Measurements from ENCODE around the gene HOXC10.

Gene HOXC10

DNA sequence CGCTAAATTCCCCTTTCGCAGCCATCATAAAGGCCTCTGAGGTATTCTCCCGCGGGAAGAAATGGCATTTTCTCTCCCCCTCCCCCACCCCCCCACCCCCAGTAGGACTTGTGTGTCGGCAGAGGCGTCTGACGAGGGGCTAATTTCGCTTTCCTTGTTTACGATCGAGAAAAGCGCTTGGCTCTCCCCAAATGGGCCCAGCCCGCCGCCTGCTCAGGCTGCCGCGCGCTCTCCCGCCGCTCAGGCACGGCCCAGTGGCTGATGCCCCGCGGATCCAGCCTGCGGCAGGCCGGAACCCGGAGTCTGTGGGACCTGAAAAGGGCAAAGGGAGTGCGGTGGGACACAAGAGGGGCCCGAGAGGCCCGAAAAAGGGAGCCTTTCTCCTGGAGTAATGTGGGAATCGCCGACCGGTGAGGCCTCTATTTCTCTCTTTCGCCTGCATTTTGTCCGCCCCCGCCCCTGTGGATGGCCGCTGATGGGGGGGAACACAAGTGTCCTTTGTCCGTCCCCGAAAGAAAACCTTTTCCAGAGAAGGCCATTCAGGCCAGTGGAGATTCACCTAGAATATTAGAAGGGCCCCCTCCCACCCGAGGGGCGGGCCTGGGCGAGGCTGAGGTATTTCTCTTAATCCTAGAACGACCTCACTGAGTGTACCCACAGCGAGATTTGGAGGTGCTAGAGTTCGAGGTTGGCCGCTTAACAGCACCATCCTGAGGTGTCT is 34.3 kb downstream of the HOXC10 start:
- Histone ChIP-seq H3K27ac (ENCODE audit: low read length) (no peak overlapping the region), H3K27me3 (ENCODE audit: control insufficient read depth, insufficient read depth, low read length) (peaks cover 91% of the 10 kb centered on the region), H3K4me1 (ENCODE audit: control insufficient read depth, insufficient read depth, low read length) (0 out of 2 replicates have a peak, but pooled peaks cover 2% of the 10 kb centered on the region), H3K36me3 (ENCODE audit: control insufficient read depth, insufficient read depth, low read length) (no peaks in the 10 kb centered on the region), H3K4me3 (ENCODE audit: low read length) (no peak overlapping the region), H3K9me3 (ENCODE audit: control insufficient read depth, insufficient read depth, low read length) (no peaks in the 10 kb centered on the region)
- DNase-seq (ENCODE audit: low read depth, low spot score): no peak
- no CpG with 5 or more reads among the region's 43 CpGs for WGBS (ENCODE audit: insufficient coverage, insufficient read length)

DNA sequence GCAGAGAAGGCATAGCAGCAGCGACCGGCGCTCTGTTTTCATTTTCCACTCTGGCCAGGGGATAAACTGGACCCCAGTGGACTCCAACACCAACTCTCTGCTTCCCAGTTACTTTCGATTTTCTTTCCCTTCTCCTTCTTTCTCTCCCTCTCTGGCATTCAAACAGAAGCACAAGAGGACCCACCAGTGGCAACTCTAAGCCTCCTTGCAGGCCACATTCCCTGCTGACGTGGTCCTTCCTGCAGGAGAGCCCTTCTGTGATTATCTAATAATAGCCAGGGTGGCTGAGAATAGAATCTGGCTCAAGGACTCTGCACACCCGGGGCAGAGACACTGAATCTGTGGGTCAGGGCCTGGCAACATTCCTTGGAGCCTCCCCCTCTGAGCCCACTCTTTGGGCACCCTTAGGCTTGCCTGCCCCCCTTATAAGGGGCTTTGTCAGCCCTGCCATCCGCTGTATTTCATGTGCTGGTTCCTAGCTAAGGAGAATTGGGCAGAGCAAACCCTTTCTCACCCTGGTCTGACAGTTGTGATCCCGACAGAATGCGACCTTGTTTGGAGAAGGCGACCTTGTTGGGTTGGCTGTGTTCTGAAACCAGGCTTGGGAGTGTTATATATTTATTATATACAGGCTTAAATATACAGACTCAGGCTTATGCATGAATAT is 35.1 kb downstream of the HOXC10 start:
- H3K27ac ChIP-seq (ENCODE audit: low read length): no peak overlapping the region
- H3K9me3 ChIP-seq (ENCODE audit: control insufficient read depth, insufficient read depth, low read length): no peaks in the 10 kb centered on the region
- WGBS (ENCODE audit: insufficient coverage, insufficient read length): no CpG with 5 or more reads among the region's 10 CpGs
- no peak overlapping the region for H3K4me3 ChIP-seq (ENCODE audit: low read length)
- no peak for DNase-seq (ENCODE audit: low read depth, low spot score)
- H3K4me1 ChIP-seq (ENCODE audit: control insufficient read depth, insufficient read depth, low read length): 0 out of 2 replicates have a peak, but pooled peaks cover 2% of the 10 kb centered on the region
- H3K36me3 ChIP-seq (ENCODE audit: control insufficient read depth, insufficient read depth, low read length): no peaks in the 10 kb centered on the region
- H3K27me3 ChIP-seq (ENCODE audit: control insufficient read depth, insufficient read depth, low read length): peaks cover 91% of the 10 kb centered on the region

DNA sequence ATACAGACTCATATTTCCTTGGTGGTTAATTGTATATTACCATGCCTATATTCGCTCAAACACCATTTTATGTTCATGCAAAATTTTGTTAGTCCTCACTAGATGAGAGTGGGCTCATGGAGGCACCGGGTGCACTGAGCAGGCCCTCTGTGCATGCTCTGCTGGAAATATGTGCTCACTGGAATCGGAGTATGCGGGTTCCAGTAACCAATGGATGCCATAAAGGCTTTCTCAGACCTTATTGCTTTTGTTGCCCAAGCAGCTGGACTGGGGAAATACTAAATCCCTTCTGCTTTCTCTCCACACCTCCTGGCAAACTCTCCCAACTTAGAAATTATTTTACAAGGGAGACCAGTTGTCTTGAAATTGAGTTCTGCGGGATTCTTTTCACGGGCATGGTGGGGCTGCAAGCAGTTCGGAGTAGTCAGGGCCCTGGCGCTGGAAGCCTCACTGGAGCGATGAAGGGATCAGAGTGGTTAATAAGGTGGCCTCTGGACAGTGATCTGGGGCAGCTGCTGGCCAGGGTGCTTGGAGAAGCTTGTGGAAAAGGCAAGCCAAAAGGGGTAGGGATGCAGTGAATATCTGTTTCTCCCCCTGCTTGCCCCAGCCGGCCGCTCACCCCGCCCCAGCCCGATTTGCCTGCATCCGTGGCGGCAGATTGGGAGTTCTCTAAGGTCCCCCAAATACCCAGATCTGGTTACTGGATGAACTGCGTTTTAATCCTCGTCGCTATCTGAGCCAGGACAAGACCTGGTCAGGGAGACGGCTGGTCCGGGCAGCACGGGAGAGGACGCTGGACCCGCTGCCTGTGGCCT is 35.9 kb downstream of the HOXC10 start:
- no peak for DNase-seq (ENCODE audit: low read depth, low spot score)
- Histone ChIP-seq H3K9me3 (ENCODE audit: control insufficient read depth, insufficient read depth, low read length) (no peaks in the 10 kb centered on the region), H3K4me3 (ENCODE audit: low read length) (no peak overlapping the region), H3K36me3 (ENCODE audit: control insufficient read depth, insufficient read depth, low read length) (no peaks in the 10 kb centered on the region), H3K27me3 (ENCODE audit: control insufficient read depth, insufficient read depth, low read length) (peaks cover 90% of the 10 kb centered on the region), H3K27ac (ENCODE audit: low read length) (no peak overlapping the region), H3K4me1 (ENCODE audit: control insufficient read depth, insufficient read depth, low read length) (0 out of 2 replicates have a peak, but pooled peaks cover 2% of the 10 kb centered on the region)
- no CpG with 5 or more reads among the region's 23 CpGs for WGBS (ENCODE audit: insufficient coverage, insufficient read length)

DNA sequence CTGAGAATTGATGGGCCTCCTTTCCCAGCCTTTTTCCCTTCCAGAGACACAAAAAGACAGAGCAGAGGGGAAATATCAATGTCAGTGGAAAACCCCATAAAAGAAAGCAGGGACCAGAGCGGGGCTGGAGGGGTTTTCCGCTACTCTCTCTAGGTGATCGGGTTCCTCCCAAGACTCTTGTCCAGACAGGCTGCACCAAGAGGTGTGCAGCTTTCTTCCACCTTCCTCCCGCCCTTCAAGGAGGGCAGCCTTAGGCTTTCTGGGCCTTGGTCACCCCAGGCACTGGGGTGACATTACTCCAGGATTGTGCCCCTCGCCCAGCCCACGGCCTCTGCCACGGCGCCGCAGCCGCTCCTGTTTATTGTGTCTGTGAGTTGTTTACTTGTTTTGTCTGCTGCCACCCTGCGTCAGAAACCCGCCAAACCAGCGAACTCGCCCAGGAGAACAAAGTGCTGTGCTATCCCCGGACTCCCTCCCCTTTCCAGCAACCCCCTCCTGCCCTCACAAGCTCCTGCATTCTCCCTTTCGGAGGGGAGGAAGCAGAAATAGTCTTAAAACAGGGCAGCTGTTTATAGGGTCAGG is 36.6 kb downstream of the HOXC10 start:
- Histone ChIP-seq H3K27ac (ENCODE audit: low read length) (no peak overlapping the region), H3K4me3 (ENCODE audit: low read length) (no peak overlapping the region), H3K27me3 (ENCODE audit: control insufficient read depth, insufficient read depth, low read length) (peaks cover 91% of the 10 kb centered on the region), H3K9me3 (ENCODE audit: control insufficient read depth, insufficient read depth, low read length) (no peaks in the 10 kb centered on the region), H3K36me3 (ENCODE audit: control insufficient read depth, insufficient read depth, low read length) (no peaks in the 10 kb centered on the region), H3K4me1 (ENCODE audit: control insufficient read depth, insufficient read depth, low read length) (0 out of 2 replicates have a peak, but pooled peaks cover 2% of the 10 kb centered on the region)
- no CpG with 5 or more reads among the region's 16 CpGs for WGBS (ENCODE audit: insufficient coverage, insufficient read length)
- DNase-seq (ENCODE audit: low read depth, low spot score): no peak

DNA sequence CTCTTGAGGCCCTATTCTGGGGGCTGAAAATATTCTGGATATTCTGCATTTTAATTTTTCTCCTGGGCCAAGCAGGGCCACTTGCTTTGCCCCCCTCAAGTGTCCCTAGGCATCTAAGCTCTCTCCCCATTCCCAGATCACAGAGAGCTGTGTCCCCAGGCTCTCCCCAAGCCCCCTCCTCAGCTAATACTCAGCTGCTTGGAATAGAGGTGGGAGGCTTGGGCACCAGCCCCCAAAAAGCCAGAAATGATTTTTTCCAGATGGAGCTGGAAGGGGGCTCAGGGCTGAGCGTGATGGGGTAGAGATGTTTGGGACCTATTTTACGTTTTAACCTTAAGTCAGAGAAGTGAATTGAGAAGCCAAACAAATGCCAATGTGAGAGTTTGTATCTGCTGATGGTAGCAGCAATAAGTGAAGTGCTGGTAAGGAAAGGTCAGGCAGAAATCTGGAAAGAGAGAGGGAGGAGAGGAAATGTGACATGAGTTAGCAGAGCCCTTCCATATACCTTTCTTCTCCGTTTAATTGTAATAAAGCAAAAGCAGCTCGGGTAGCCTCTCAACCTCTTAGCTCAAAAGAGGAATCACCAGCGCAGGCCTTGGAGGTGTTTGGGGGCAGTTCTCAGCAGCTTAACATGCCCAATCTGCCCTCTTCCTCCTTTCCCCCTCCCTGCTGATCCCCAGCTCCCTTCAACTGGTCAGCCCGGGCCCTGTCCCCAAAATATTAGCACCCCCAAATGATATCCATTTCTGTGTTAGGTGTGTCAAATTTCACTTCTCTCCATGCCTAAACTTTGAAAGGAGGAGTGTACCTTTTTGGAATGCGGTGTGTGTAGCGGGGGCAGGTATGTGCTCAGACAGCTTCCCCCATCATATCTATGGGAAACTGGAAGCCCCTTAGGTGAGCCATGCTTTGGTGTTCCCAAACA is 38.3 kb downstream of the HOXC10 start:
- Histone ChIP-seq H3K4me1 (ENCODE audit: control insufficient read depth, insufficient read depth, low read length) (0 out of 2 replicates have a peak, but pooled peaks cover 2% of the 10 kb centered on the region), H3K27me3 (ENCODE audit: control insufficient read depth, insufficient read depth, low read length) (peaks cover 97% of the 10 kb centered on the region), H3K36me3 (ENCODE audit: control insufficient read depth, insufficient read depth, low read length) (no peaks in the 10 kb centered on the region), H3K9me3 (ENCODE audit: control insufficient read depth, insufficient read depth, low read length) (no peaks in the 10 kb centered on the region), H3K4me3 (ENCODE audit: low read length) (no peak overlapping the region), H3K27ac (ENCODE audit: low read length) (no peak overlapping the region)
- DNase-seq (ENCODE audit: low read depth, low spot score): no peak
- WGBS (ENCODE audit: insufficient coverage, insufficient read length): no CpG with 5 or more reads among the region's 8 CpGs

DNA sequence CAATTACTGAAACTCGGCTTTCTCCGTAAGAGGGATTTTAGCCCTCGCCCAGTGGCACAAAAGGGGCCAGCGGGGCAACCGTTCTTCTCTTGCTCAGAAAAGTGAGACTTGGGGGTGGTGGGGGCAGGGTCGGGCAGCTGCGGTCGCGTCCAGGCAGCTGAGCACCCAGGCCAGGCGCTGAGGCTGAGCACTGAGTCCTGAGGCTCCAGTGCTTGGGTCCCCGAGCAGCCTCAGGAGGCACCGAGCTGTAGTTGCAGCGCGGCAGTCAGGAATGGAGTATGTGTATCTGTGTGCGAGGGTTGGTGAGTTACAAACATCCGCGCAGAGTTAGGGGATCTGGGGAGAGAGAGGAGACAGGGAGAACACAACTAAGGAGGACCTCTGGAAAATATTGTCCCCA is 39.2 kb downstream of the HOXC10 start:
- Histone ChIP-seq H3K27ac (ENCODE audit: low read length) (no peak overlapping the region), H3K9me3 (ENCODE audit: control insufficient read depth, insufficient read depth, low read length) (no peaks in the 10 kb centered on the region), H3K36me3 (ENCODE audit: control insufficient read depth, insufficient read depth, low read length) (no peaks in the 10 kb centered on the region), H3K4me1 (ENCODE audit: control insufficient read depth, insufficient read depth, low read length) (no peaks in the 10 kb centered on the region), H3K27me3 (ENCODE audit: control insufficient read depth, insufficient read depth, low read length) (peaks cover 98% of the 10 kb centered on the region), H3K4me3 (ENCODE audit: low read length) (no peak overlapping the region)
- no CpG with 5 or more reads among the region's 17 CpGs for WGBS (ENCODE audit: insufficient coverage, insufficient read length)
- no peak for DNase-seq (ENCODE audit: low read depth, low spot score)

DNA sequence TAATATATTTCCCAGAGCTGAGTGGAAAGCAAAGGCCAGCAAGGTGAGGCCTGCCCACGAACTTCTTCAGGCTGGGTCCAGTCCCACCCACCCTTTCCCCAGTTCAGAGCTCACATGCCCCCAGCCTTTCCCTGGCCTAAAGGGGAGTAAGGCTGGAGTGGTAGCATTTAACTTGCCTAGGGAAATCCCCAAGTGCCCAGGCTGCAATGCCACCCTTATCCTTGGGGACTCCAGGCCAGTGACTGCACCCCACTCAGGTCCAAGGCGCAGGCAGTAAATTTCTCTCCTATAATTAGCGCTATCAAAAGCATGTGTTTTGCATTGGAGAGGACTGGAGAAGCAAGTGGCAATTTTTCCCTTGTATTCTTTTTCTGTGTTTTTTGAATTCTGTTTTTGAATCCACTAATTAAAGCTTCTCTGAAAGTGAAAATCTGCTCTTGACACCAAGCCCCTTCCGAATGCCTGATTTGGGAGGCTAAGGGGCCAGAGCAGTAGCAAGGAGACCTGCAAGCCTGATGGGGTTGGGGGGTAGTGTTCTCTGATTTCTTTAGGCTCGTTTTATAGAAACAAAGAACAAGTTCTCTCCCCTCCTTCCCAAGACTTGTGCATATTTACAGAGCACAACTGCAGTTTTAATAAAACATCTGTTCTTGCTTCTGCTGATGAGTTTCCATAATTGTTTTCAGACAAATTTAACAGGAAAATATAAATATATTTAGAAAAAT is 39.8 kb downstream of the HOXC10 start:
- no peak for DNase-seq (ENCODE audit: low read depth, low spot score)
- Histone ChIP-seq H3K27me3 (ENCODE audit: control insufficient read depth, insufficient read depth, low read length) (peaks cover 97% of the 10 kb centered on the region), H3K36me3 (ENCODE audit: control insufficient read depth, insufficient read depth, low read length) (no peaks in the 10 kb centered on the region), H3K9me3 (ENCODE audit: control insufficient read depth, insufficient read depth, low read length) (no peaks in the 10 kb centered on the region), H3K27ac (ENCODE audit: low read length) (no peak overlapping the region), H3K4me3 (ENCODE audit: low read length) (no peak overlapping the region), H3K4me1 (ENCODE audit: control insufficient read depth, insufficient read depth, low read length) (no peaks in the 10 kb centered on the region)
- WGBS (ENCODE audit: insufficient coverage, insufficient read length): no CpG with 5 or more reads among the region's 5 CpGs

DNA sequence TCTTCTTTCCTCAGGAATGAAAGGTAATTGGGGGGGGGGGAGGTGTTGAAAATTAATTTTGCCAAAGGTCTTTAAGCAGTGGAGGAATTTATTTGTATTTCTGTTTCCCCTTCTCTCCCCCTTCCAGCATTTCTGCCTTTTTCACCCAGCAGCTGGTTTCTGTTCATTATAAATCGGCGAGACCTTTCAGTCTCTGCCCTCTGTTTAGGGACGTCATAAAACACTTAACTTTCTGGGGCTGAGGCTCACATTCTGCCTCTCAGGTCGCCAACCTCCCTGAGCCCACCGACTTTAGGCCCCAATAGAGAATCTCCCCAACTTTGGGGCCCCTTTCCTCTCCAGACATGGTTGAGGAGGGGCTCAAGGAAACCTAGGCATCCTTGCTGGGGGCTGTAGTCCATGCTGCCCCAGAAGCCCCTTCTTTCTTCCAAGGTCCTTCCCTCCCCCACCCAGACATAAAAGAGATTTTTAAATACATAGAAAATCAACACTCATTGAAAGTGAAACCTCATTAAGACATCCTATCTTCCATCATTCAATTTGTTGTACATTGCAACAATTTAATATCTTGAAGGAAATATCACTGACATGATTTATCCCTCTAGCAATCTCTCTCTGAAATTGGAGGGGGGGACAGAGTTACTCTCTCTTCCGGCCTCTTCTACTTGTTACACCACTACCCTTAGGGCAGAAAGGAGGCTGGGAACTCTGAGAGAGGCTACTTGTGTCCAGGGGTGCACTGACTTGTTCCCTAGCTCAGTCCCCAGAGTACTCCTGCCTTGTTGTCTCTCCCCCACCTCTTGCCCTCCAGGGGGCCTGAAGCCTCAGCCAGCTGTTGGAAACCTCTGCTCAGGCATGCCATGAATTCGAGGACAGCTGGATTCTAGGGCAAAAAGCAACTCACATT is 40.8 kb downstream of the HOXC10 start:
- no peak for DNase-seq (ENCODE audit: low read depth, low spot score)
- no peaks in the 10 kb centered on the region for H3K9me3 ChIP-seq (ENCODE audit: control insufficient read depth, insufficient read depth, low read length)
- no CpG with 5 or more reads among the region's 7 CpGs for WGBS (ENCODE audit: insufficient coverage, insufficient read length)
- peaks cover 97% of the 10 kb centered on the region for H3K27me3 ChIP-seq (ENCODE audit: control insufficient read depth, insufficient read depth, low read length)
- no peaks in the 10 kb centered on the region for H3K36me3 ChIP-seq (ENCODE audit: control insufficient read depth, insufficient read depth, low read length)
- H3K27ac ChIP-seq (ENCODE audit: low read length): no peak overlapping the region
- H3K4me1 ChIP-seq (ENCODE audit: control insufficient read depth, insufficient read depth, low read length): no peaks in the 10 kb centered on the region
- no peak overlapping the region for H3K4me3 ChIP-seq (ENCODE audit: low read length)
